Ovary (tissue), 3 donors: ENCODE measurements around the gene ZSCAN5C.

Source experiments
- POLR2A ChIP-seq: fragments of 450-650 bp; IDR thresholded peaks from one replicate; pipeline ENCODE4 v1.6.1; 2017; ENCODE audit warnings: antibody characterized with exemption, mild to moderate bottlenecking, moderate library complexity
- TF ChIP-seq, protein P1 (sequence below), 3 donors: fragments of 450-650 bp in 2 of 3; fragments of 200-600 bp in 1 of 3; IDR thresholded peaks; one replicate each; pipeline versions ENCODE4 v1.5.1 to v1.8.0; 2016 to 2022; ENCODE audit warnings: antibody characterized with exemption in 3 of 3, mild to moderate bottlenecking in 1 of 3
- donor health status: DM: no; HTN: no; CAD: no.

DNA sequence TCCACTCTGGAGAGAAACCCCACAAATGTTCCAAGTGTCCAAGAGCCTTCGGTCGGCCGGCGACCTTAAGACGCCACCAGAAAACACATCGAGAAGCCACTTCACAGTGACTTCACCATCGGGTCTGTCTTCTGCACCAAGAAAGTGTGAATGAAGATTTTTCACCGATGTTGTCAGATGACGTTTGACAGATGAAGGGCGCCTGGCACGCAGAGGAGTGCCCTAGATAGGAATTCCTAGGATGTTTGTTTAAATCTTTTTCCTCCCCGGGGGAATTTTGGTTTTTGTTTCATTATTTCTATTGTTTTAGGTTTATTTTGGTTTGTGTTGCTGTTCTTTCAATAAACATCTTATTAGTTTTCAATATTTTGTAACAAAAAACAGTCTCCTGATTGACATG, 7.0 kb downstream of the ZSCAN5C start:
- TF ChIP-seq, protein P1, sequence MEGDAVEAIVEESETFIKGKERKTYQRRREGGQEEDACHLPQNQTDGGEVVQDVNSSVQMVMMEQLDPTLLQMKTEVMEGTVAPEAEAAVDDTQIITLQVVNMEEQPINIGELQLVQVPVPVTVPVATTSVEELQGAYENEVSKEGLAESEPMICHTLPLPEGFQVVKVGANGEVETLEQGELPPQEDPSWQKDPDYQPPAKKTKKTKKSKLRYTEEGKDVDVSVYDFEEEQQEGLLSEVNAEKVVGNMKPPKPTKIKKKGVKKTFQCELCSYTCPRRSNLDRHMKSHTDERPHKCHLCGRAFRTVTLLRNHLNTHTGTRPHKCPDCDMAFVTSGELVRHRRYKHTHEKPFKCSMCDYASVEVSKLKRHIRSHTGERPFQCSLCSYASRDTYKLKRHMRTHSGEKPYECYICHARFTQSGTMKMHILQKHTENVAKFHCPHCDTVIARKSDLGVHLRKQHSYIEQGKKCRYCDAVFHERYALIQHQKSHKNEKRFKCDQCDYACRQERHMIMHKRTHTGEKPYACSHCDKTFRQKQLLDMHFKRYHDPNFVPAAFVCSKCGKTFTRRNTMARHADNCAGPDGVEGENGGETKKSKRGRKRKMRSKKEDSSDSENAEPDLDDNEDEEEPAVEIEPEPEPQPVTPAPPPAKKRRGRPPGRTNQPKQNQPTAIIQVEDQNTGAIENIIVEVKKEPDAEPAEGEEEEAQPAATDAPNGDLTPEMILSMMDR (IDR thresholded peaks at IDR 0.05), result no peak
- no peak for TF ChIP-seq POLR2A
